ENCODE data around the gene WTIP. TPM values are rescaled to one million over a fixed set of nuclear protein-coding genes. Genes with fewer than 3 reads are reported as not detected.
"Not testable (repeated sequence)": the region's sequence is repeated elsewhere in the genome, so short reads cannot be mapped to it uniquely, and the experiment has no call there.

Gene WTIP
- under 1 TPM; 0.50 to 0.70 TPM for total RNA-seq

DNA sequence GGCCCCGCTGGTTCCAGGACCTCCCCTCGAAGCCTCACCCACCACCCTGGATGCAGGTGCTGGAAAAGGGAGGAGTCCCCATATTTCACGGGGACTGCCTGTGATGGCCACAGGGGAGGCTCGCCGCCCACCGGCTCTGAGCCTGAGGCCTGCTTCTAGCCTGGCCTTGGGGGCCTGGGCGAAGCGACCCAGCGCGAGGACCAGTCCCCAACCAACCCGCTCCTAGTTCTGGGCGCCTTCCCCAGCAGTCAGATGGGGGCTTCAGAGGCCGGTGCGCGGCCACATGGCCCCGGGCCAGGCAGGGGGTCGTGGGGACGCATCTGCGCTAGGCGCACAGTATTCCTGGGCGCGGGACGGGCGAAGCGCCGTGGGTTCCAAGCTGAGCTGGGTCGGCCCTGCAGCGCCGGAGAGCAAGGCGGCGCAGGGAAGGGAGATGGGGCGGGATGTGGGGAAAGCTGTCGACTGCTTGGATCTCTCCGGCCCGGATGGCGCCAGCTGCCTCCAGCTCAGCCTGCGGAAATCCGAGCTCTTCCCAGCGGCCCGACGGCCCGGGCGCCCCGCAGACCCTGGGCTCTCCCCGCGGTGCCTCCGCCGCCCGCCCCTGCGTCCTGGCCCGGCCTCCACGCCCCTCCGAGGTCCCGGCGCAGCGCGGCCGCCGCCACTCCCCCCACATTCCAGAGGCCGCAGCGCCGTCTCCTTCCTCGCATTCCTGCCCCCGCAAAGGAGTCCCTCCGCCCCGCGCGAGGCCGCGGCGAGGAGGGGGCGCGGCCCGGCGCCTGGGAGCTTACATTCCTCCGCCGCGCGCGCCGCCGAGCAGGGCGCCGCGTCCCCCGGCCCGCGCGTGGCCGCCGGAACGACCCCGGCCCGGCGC, at the start of gene WTIP:
WTIP (plus strand) TSS at position 788 of the 871 bp plus-strand sequence. CDS start 217 bp downstream, outside the sequence.
- ChIA-PET POLR2A (no interaction called here), CTCF (no interaction called here)

DNA sequence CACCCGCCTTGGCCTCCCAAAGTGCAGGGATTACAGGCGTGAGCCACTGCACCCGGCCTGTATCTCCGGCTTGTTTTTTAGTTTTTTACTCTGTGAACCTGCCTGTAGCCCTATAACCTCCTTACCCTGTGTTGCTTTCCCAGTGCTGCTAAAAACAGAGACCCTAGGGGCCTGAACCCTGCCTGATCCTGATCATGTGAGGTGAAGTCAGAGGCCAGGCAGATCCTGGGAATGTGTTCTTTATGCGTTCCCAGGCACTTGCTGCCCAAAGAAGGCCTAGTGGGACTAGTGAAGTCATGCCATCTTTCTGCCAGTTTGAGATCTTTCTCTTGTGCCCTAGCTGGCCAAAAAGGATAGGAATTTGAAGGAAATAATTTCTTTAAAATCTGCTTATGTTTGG, 48.8 kb upstream of the WTIP start:
- ChIA-PET CTCF (interaction anchor here (1.2 kb wide), 1 partner anchor 11 kb away, joined by 3 read pairs; no protein-coding TSS in a partner anchor), POLR2A (no interaction called here)

DNA sequence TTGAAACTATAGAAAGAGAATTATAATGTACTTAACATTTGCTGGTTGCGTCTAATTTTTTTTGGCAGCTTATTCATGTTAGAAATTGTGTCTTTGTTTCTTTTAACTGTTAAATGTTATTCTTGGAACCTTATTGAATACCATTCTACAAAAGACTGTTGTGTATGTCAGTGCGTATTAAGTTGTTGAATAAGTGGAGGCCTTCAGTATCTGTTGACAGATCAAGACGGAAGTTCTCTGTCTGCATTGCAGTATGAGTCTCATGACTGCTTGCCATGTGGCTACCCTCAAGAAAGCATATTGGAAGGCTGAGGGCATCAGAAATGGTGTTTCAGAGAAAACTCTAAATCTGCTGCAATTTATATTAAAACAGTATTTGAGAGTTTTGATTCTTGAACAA, 44.8 kb upstream of the WTIP start:
- ChIA-PET POLR2A (no interaction called here), CTCF (no interaction called here)

DNA sequence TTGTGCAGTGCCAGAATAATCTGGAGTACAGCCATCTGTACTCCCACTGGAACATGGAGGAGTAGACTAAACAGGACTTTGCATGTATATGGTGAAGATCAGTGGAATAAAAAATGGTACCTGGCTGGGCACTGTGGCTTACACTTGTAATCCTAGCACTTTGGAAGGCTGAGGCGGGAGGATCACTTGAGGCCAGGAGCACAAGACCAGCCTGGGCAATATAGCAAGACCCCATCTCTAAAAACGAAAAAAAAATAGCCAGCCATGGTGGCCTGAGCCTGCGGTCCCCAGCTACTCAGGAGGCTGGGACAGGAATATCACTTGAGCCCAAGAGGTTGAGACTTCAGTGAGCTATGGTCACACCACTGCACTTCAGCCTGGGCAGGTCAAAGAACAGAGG, 33.4 kb upstream of the WTIP start:
- POLR2A ChIA-PET: no interaction called here
- CTCF ChIA-PET: interaction anchor here (0.7 kb wide), 2 partner anchors 29 to 81 kb away, joined by 3 to 4 read pairs; no protein-coding TSS in a partner anchor

DNA sequence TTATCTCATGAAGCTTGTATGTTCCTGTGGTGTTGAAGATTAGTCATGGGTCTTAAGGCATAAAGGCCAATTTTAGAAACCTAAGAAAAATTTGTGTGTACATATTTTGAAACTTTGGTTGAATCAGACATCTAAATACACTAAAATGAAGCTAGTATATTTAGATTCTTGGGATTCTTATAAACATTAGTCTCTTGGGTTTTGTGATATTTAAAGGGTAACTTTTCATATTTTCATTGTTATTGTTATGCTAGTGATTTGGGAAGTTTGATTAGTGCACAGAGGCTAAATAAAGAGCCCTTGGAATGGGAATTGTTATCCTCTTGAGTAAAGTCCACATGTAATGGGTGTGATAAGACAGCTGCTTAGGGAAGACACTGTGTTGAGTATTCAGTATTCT, 28.8 kb upstream of the WTIP start:
- ChIA-PET CTCF (interaction anchor here (0.6 to 1.1 kb wide), 2 partner anchors 53 to 1097 kb away, joined by 3 read pairs; no protein-coding TSS in a partner anchor), POLR2A (no interaction called here)

DNA sequence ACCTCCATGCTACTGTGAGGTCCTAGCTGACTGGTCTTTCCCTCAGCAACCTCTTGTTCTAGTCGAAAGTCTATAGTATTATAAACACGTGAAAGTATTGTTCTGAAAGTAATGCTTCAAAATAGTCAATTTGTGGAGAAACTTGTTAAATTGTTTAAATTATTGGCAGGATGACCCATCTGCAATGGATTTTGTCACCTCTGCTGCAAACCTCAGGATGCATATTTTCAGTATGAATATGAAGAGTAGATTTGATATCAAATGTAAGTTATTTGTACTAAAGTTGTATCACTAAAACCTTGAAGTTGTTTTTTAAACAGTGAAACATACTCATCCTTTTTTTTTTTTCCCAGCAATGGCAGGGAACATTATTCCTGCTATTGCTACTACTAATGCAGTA, 27.5 kb upstream of the WTIP start:
- ChIA-PET CTCF (no interaction called here), POLR2A (no interaction called here)

DNA sequence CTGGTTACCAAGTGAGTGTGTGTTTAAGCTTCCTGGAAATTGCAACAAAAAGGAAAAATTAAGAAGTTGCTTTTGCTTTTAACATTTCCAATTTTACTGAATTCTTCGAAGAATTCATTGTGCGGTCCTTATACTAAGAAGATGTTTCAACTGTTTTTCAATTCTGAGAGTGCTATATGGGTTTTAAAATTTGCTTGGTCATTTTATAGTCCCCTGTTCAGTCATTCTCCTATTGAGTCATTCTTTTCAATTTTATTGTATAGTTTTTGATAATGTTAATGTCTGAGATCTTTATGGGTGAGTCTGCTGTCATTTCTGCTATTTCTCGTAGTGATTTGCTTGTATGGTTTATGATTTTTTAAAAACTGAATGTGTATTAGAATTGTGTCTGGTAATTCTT, 26.9 kb upstream of the WTIP start:
- POLR2A ChIA-PET: no interaction called here
- CTCF ChIA-PET: no interaction called here

DNA sequence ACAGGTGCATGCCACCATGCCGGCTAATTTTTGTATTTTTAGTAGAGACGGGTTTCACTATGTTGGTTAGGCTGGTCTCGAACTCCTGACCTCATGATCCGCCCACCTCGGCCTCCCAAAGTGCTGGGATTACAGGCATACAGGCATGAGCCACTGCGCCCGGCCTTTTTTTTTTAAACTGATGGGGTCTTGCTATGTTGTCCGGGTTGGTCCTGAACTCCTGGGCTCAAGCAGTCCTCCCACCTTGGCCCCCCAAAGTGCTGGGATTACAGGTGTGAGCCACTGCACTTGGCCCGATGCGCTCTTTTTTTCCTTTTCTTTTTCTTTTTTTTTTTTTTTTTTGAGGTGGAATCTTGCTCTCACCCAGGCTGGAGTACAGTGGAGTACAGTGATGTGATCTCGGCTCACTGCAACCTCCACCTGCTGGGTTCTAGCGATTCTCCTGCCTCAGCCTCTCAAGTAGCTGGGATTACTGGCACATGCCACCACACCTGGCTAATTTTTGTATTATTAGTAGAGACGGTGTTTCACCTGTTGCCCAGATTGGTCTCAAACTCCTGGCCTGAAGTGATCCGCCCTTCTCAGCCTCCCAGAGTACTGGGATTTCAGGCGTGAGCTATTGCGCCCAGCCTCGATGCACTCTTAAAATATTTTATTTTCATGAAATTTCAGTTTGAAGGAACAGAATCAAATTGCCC, 25.6 kb upstream of the WTIP start:
- CTCF ChIA-PET: not testable (repeated sequence)

DNA sequence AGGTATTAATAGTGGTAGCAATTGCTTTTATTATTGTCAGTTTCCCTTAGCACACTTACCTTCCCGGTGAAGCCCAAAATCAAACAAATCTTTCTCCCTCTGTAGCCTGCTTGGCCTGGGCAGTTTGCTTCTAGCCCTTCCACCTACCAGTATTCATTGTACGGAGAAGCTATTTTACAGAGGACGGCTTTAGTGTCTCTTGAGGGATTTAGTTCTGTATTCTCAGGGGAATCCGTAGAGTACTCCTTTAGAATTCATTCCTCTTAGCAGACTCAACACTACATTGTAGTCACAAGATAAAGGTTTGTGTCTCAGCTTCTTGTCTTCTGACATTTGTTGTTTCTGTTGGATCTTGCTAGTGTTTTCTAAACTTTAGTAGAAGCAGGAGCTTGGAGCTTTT, 24.1 kb upstream of the WTIP start:
- CTCF ChIA-PET: no interaction called here
- POLR2A ChIA-PET: no interaction called here

More for the DNA sequence above, 25.6 kb upstream of the WTIP start:
- POLR2A ChIA-PET: not testable (repeated sequence)

DNA sequence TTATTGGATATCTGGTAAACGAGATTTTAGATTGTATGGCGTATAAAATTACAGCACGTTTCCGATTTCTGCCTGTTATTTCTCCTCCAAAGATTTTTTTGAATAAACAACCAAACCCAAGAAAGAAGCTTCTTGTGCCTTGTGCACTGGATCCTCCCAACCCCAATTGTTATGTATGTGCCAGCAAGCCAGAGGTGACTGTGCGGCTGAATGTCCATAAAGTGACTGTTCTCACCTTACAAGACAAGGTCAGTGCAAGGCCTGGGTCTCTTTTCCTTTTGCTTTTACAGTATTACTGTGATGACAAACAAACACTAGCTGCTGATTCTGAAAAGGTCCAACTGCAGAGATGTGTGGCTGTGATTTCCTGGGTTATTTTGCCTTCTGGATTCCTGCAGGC, 22.9 kb upstream of the WTIP start:
- POLR2A ChIA-PET: no interaction called here
- CTCF ChIA-PET: interaction anchor here (0.7 kb wide), 1 partner anchor 27 kb away, joined by 5 read pairs; no protein-coding TSS in a partner anchor

DNA sequence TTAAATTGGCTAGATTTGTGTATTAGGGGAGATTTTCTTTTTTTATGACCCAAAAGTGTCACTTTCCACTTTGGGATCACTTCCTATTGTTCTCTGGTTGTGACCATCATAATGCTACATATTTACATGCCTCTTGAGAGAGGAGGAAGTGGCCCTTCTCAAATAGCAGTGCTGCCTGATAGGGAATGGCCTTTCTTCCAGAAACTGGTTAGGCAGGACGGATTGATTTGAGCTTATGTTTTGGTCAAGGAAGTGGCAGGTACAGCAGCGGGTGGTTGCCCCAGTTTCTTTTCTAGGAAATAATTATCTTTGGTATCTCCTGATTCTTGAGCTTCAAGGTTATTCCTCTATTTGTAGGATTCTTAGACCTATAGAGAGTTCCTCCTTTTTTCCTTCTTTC, 21.9 kb upstream of the WTIP start:
- CTCF ChIA-PET: no interaction called here
- POLR2A ChIA-PET: interaction anchor here (0.5 kb wide), 1 partner anchor 75 kb away, joined by 3 read pairs; no protein-coding TSS in a partner anchor

DNA sequence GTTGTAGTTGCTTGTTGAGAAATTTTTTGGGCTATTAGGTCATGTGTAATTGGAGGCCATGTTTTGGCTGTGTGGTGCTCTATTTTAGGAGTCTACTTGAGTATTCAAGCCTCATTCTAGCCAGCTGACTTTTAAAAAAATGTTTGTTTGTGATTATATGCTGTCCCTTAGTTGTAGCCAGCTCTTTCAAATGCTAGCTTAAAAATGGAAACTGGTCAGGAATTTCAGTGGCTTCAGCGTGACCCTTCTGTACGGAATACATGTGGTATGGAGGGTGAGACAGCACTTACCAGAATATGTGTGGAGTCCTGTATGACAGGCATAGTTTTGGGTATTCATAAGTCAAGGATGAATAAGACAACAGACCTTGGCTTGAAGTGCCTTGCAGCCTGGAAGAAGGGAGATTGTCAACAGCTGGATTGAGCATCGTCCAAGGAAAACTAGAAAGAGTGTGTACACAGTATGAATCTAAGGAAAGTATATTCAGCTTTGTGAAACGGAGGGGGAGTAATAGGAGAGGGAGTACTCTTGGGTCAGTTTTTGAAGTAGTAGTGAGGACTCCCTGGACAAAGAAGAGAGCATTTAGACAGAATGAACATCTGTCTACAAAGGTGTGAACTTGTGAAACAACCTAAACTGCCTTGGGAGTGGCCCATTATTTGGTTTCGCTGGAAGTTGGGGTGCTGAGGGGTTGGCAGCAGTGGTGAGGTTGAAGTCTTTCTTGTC, 20.0 kb upstream of the WTIP start:
- ChIA-PET CTCF (no interaction called here), POLR2A (no interaction called here)

DNA sequence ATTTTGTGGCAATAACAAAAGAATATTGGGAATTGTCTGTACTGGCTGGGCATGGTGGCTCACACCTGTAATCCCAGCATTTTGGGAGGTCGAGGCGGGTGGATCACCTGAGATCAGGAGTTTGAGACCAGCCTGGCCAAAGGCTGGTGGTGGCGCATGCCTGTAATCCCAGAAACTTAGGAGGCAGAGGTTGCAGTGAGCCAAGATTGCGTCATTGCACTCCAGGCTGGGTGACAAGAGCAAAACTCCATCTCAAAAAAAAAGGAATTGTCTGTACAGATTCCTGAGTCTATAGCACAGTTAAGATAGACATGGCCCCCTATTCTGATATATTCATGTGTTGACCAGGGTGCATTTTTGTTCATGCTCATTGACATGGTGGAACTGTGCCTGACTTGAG, 16.8 kb upstream of the WTIP start:
- POLR2A ChIA-PET, CTCF ChIA-PET: not testable (repeated sequence)

DNA sequence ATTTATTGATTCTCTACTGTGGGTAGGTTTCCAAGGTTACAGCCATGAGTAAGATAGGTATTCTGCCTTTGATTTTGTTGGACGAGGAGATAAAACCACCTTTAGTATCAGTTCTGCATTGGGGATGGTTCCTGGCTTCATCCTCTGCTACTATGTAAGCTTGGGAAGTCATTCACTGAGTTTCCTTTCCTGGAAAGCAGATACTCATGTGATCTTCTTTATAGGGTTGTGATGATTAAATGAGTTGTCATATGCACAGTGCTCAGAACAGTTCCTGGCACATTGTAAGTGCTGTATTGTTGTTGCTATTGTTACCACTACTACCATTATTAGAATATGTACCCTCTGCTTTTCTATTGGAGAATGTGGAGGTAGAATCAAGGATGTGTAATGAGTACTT, 13.1 kb upstream of the WTIP start:
- ChIA-PET POLR2A (no interaction called here), CTCF (no interaction called here)

DNA sequence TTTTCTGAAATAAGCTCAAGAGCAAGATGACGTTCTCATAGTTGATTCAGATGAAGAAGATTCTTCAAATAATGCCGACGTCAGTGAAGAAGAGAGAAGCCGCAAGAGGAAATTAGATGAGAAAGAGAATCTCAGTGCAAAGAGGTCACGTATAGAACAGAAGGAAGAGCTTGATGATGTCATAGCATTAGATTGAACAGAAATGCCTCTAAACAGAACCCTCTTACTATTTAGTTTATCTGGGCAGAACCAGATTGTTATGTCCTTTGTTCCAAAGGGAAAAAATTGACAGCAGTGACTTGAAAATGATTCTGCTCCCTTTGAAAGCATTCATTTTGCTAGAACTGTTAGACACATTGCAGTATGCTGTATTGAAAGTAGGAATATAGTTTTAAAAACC, 12.5 kb upstream of the WTIP start:
- POLR2A ChIA-PET, CTCF ChIA-PET: not testable (repeated sequence)

DNA sequence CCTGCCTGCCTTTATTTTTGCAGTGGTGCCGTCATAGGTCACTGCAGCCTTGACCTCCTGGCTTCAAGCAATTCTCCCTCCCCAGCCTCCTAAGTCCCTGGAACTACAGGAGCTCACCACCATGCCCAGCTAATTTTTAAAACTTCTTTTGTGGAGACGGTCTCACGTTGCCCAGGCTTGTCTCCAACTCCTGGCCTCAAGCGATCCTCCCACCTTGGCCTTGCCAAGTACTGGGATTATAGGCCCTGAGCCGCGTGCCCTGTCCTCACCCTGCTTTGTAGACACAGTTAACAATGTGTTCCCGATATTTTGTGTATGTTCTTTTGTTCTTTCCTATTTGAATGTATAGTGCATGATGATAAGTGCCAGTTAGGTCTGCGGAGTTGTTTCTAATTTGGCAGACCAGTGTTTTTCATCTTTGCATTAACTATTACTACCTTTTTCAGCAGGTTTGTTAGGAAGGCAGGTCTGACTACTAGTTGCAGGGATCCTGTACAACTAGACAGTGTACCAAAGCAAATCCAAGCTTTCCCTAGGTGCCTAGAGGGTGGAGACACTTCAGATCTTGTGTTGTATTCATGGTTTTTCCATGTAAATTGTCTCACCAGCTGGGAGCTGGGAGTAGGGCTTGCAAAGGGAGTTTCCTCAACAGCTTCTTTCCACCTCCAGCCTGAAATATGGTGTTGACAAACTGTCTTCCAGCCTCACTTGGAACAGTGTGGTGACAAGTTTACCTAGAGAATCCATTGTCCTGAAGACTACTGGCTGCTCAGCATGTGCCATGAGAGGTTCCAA, 9.5 kb upstream of the WTIP start:
- POLR2A ChIA-PET: no interaction called here
- CTCF ChIA-PET: no interaction called here

DNA sequence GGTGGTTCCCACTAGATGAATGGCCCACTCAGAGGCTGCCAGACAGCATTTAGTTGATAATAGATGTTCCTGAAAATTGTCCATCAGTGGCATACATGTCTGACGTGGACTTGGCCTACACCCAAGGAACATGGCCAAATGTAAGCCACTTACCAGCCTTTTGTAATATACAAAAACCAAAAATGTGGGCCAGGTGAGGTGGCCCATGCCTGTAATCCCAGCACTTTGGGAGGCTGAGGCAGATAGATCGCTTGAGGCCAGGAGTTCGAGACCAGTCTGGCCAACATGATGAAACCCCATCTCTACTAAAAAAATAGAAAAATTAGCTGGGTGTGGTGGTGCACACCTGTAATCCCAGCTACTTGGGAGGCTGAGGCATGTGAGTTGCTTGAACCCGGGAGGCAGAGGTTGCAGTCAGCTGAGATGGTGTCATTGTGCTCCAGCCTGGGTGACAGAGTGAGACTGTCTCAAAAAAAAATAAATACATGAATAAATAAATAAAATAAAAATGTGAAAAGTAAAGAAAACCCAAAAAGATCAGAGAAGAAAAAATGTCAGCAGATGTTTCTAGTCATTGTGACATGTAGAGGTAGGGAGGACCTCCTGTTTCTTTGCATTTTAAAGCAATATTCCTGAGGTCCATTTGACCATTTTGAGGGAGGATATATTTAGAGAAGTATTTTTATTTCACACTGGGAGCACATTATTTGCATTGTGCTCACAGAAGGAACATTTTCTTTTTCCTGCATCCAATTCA, 7.1 kb upstream of the WTIP start:
- ChIA-PET POLR2A (no interaction called here), CTCF (interaction anchor here (1.4 kb wide), 1 partner anchor 28 kb away, joined by 3 read pairs; no protein-coding TSS in a partner anchor)

DNA sequence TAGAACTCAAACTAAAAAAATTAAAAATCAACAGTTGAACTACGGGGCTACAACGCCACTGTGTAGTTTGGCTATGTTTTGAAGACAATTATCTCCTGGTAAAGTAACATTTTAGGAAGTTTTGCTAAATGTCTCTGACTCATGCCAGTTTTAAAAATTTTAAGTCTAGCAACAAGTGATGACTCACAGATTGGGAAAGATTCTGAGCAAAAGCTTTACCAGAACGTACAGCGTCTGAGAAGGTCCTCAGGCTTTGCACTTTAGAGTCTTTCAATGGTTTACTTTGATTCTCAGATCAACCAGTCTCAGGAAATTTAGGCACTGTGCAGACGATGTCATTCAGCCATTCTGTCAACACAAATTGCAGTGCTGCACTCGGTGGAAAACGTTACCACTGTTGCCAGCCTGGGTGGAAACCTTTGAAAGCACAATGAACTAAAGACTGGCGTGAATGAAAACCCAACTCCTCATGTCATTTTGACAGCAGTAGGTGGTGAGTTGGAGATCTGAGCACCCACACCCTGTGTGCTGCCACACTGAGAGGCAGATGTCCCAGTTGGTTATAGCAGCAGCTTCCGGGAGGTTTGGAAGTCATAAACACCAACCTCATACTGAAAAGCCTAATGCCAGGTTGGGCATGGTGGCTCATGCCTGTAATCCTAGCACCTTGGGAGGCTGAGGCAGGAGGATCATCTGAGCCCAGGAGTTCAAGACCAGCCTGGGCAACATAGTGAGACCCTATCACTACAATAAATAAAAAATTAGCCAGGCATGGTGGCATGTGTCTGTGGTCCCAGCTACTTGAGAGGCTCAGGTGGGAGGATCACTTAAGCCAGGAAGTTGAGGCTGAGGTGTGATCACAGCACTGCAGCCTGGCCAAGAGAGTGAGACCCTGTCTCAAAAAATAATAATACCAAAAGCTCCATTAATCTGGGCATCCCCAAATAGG, 6.3 kb upstream of the WTIP start:
- CTCF ChIA-PET: no interaction called here
- POLR2A ChIA-PET: no interaction called here

Data from activated CD8-positive, alpha-beta memory T cell treated with anti-CD3 and anti-CD28 coated beads for 36 hours (primary cell).